IPS-18c (cell line): ENCODE results near the gene UGT1A8.
"Not testable (repeated sequence)": the region's sequence is repeated elsewhere in the genome, so short reads cannot be mapped to it uniquely, and the experiment has no call there.

Experiments used
- H3K4me3 ChIP-seq: 2 replicates; pipeline ENCODE4 v1.7.0; 2013; ENCODE audit warnings: low read depth, mild to moderate bottlenecking, low read length, moderate library complexity; ENCODE audit not compliant: insufficient read depth
- H3K9me3 ChIP-seq: one replicate; pipeline ENCODE4 v1.6.1; 2013; ENCODE audit warnings: mild to moderate bottlenecking, low read length, moderate library complexity; ENCODE audit not compliant: control insufficient read depth, insufficient read depth

The UGT1A8 gene

DNA sequence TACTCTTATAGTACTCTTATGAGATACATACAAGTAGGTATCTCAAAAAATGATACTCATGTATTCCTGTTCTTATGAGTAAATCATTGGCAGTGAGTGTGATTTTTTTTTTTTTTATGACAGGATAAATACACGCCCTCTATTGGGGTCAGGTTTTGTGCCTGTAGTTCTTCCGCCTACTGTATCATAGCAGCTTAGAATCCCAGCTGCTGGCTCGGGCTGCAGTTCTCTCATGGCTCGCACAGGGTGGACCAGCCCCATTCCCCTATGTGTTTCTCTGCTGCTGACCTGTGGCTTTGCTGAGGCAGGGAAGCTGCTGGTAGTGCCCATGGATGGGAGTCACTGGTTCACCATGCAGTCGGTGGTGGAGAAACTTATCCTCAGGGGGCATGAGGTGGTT, at the start of gene UGT1A8:
TSS of gene UGT1A8 (plus strand) at position 158 of the 400 bp plus-strand sequence. CDS start at position 233, 75 bp downstream.
- H3K9me3 ChIP-seq, H3K4me3 ChIP-seq: not testable (repeated sequence)

DNA sequence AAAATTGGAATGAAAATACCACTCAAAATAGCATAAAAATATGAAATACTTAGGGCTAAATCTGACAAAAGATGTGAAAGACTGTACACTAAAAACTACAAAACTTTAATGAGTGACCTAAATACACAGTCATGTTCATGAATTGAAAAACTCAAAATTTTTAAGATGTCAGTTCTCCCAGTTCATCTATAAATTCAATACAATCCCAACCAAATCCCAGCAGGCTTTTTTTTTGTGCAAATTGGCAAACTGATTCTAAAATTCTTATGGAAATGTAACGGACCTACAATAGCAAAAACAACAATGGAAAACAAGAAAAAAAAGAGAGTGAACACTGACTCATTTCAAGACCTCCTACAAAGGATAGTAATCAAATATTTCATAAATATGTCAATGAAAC, 46.4 kb upstream of the UGT1A8 start:
- no peak overlapping the region for H3K4me3 ChIP-seq
- peaks cover 3% of the 10 kb centered on the region for H3K9me3 ChIP-seq

DNA sequence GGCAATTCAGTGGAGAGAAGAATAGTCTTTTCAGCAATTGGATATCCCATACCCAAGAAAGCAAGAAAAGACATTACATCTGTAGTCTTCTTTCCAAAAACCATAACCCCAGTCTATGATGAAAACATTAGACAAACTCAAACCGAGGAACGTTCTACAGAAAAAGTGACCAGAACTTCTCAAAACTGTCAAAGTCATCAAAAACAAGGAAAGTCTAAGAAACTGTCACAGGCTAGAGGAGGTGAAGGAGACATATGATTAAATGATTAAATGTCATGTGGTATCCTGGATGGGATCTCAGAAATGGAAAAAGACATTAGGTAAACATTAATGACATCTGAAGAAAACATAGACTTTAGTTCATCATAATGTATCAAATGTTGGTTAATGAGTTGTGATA, 46.0 kb upstream of the UGT1A8 start:
- Histone ChIP-seq H3K9me3 (peaks cover 5% of the 10 kb centered on the region), H3K4me3 (no peak overlapping the region)

DNA sequence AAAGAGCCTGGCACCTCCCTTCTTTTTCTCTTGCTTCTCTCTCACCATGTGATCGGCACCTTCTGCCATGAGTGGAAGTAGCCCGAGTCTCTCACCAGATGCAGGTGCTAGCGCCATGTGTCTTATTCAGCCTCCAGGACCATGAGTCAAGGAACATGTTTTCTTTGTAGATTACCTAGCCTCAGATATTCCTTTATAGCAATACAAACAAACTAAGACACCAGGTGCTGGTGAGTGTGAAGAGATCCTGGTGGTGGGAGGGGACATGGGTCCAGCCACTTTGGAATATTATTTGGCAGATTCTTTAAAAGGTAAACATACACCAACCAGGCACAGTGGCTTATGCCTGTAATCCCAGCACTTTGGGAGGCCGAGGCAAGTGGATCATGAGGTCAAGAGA, 45.0 kb upstream of the UGT1A8 start:
- peaks cover 5% of the 10 kb centered on the region for H3K9me3 ChIP-seq

DNA sequence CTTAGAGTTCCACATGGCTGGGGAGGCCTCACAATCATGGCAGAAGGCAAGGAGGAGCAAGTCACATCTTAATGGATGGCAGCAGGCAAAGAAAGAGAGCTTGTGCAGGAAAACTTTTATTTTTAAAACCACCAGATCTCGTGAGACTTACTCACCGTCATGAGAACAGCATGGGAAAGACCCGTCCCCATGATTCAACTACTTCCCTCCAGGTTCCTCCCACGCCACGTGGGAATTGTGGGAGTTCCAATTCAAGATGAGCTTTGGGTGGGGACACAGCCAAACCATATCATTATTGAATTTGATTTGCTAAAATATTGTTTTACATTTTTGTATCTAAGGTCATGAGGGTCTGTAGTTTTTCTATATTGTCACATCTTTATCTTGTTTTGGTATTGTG, 40.1 kb upstream of the UGT1A8 start:
- not testable (repeated sequence) for H3K9me3 ChIP-seq, H3K4me3 ChIP-seq

More for the DNA sequence above, 45.0 kb upstream of the UGT1A8 start:
- H3K4me3 ChIP-seq: no peak overlapping the region

DNA sequence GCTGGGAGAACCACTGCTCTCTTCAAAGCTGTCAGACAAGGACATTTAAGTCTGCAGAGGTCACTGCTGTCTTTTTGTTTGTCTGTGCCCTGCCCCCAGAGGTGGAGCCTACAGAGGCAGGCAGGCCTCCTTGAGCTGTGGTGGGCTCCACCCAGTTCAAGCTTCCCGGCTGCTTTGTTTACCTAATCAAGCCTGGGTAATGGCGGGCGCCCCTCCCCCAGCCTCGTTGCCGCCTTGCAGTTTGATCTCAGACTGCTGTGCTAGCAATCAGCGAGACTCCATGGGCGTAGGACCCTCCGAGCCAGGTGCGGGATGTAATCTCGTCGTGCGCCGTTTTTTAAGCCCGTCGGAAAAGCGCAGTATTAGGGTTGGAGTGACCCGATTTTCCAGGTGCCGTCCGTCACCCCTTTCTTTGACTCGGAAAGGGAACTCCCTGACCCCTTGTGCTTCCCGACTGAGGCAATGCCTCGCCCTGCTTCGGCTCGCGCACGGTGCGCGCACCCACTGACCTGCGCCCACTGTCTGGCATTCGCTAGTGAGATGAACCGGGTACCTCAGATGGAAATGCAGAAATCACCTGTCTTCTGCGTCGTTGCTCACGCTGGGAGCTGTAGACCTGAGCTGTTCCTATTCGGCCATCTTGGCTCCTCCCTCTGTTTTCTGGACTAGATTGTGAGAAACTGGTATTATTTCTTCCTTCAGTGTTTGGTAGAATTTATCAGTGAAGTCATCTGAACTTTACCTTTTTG, 34.0 kb upstream of the UGT1A8 start:
- H3K4me3 ChIP-seq, H3K9me3 ChIP-seq: not testable (repeated sequence)

DNA sequence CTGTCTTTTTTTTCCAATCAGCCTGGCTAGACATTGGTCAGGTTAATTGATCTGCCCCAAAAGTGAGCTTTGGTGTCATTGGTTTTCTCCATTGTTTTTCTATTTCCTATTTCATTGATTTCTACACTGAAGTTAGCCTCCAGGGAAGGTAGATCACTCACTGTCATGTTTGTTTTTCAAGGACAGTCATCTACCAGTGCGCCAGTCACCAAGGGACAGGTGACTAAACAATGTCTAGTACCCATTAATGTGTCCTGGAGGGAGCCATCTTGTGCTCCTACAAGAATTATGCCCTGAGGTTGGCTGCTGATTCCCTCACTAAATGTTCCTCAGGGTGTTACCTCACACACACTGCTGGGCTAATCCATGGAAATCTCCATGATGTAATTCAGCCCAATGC, 33.2 kb upstream of the UGT1A8 start:
- Histone ChIP-seq H3K4me3 (no peak overlapping the region), H3K9me3 (peaks cover 2% of the 10 kb centered on the region)

DNA sequence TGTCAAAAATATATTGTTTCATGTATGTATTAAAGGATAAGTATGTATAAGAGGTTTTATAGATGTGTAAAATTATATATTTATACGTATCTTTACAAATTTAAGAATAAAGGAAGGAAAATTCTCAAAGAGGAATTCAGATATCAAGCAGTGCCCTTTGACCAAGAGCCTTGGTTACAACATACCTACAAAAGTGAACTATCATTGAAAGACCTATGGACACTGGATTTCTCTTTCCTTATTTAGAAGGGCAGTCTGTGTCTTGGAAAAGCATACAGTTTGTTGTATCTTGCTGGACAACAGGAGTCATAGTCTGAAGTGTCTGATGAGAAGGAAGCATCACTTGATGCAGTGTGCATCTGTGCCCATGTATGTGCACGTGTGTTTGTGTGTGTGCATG, 29.0 kb upstream of the UGT1A8 start:
- H3K4me3 ChIP-seq: no peak overlapping the region
- peaks cover 4% of the 10 kb centered on the region for H3K9me3 ChIP-seq

DNA sequence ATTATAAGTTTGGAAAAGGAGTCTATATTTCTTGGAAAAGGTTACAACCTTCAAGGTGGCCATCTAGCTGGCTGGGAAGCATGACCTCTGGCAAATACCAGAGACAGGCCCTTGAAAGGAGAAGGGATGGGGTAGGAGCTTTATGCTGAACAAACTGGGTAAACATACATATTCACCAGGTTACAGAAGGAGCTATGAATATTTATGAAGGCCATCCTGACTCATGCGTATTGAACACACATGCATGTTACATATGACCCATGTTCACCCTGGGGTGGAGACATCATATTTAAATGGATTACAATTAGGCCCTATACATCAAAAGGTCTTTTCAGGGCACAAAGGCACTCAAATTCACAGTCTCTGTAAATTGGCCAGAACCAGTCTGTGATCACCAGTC, 24.7 kb upstream of the UGT1A8 start:
- H3K9me3 ChIP-seq: peaks cover 12% of the 10 kb centered on the region
- H3K4me3 ChIP-seq: not testable (repeated sequence)

DNA sequence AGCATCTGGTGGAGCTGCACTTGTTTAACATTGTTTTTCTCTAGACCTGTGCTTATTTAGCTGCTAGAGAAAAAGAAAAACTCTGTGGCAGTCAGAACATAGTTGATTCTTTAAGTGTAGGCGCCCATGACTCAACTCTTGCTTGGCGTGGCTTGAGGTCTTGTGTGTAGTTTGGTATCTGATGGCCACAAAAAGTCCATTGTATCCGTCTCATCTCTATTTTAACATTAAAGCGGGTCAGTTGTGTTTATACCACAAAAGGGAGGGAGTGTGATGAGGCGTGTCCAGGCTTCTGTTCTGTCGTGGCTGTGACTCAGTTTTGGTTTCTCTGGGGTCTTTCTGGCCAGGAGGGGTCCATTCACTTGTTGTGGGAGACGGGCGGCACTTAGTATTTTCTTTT, 24.2 kb upstream of the UGT1A8 start:
- peaks cover 12% of the 10 kb centered on the region for H3K9me3 ChIP-seq
- H3K4me3 ChIP-seq: no peak overlapping the region

DNA sequence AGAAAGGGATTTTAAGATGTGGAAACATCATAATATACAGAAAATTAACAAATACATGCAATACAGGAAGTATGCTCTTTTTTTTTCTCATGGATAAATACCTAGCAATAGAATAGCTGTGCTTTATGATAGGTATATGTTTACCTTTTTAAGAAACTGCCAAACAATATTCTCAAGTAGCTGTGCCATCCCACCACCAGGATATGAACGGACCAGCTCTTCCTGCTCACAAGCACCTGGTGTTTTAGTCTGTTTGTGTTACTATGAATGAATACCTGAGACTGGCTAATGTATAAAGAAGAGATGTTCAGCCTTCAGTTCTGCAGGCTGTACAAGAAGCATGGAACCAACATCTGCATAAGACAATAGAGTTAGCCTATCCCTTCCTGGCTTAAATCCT, 19.9 kb upstream of the UGT1A8 start:
- Histone ChIP-seq H3K4me3 (no peak overlapping the region), H3K9me3 (peaks cover 9% of the 10 kb centered on the region)

DNA sequence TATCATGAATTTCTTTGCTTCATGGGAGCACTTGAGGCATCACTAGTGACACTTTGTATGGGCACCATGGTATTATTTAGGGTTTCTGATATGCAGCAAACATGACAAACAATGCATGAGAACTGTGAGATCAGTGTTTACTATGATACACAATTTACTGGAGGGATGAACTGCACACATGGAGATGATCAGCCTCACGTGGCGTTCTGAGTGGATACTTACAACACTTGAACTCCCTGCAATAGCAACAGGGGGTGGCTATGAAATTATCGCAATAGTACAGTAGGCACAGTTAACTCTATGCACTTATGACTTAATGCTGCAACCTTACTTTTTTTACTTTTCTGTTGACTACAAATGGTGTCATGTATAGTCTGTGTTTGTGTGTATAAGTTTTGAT, 18.5 kb upstream of the UGT1A8 start:
- Histone ChIP-seq H3K9me3 (peaks cover 9% of the 10 kb centered on the region), H3K4me3 (no peak overlapping the region)

DNA sequence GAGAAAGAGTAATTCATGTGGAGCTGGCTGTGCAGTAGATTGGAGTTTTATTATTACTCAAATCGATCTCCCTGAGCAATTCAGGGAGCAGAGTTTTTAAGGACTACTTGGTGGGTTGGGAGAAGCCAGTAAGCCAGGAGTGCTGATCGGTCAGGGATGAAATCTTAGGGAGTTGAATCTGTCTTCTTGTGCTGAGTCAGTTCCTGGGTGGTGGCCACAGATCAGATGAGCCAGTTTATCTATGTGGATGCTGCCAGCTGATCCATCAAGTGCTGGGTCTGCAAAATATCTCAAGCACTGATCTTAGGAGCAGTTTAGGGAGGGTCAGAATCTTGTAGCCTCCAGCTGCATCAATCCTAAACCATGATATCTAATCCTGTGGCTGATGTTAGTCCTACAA, 17.0 kb upstream of the UGT1A8 start:
- Histone ChIP-seq H3K9me3 (peaks cover 4% of the 10 kb centered on the region), H3K4me3 (no peak overlapping the region)

DNA sequence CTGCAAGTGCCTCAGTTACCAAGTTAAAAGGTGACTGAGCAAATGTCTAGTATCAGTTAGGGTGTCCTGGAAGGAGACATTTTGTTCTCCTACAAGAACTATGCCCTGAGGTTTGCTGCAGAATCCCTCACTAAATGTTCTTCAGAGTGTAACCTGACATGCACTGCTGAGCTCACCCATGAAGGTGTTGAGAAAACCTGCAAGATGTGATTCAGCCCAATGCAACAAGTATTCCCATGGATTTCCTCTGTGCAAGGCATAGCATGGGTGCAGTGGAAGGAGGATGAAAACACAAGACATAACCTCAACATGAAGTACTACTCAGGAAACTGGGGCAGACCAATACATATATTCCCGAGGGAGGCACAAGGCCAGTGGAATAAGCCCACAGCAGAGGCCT, 15.4 kb upstream of the UGT1A8 start:
- Histone ChIP-seq H3K4me3 (no peak overlapping the region), H3K9me3 (no peaks in the 10 kb centered on the region)

DNA sequence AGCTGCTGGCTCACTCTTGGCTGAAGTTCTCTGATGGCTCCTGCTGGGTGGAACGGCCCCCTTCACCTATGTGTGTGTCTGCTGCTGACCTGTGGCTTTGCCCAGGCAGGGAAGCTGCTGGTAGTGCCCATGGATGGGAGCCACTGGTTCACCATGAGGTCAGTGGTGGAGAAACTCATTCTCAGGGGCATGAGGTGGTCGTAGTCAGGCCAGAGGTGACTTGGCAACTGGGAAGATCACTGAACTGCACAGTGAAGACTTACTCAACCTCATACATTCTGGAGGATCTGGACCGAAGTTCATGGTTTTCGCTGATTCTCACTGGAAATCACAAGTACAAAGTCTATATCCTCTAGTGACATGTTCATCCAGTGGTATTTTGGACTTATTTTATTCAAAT, 13.9 kb upstream of the UGT1A8 start:
- Histone ChIP-seq H3K4me3 (no peak overlapping the region), H3K9me3 (no peaks in the 10 kb centered on the region)

DNA sequence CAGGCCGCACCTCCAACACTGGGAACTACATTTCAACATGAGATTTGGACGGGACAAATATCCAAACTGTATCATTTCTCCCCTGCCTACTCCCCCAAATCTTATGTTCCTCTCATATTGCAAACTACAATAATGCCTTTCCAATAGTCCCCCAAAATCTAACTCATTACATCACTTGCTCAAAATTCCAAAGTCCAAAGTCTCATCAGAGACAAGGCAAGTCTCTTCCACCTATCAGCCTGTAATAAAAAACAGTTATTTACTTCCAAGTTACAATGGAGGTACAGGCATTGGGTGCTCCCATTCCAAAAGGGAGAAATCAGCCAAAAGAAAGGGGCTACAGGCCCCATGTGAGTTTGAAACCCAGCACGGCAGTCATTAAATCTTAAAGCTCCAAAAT, 12.6 kb upstream of the UGT1A8 start:
- Histone ChIP-seq H3K9me3 (no peaks in the 10 kb centered on the region), H3K4me3 (no peak overlapping the region)

DNA sequence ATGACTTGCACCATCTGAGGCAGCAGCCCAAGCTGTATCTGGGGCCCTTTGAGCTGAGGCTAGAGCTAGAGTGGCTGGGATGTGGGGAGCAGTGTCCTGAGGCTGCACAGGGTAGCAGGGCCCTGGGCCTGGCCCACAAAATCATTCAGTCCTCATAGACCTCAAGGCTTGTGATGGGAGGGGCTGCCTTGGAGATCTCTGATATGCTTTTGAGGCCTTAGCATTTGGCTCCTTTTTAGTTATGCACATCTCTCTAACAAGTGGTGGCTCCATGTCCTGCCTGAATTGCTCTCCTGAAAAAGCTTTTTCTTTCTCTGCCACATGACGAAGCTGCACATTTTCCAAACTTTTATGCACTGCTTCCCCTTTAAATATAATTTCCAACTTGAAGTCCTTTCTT, 11.8 kb upstream of the UGT1A8 start:
- H3K9me3 ChIP-seq: no peaks in the 10 kb centered on the region
- H3K4me3 ChIP-seq: no peak overlapping the region

DNA sequence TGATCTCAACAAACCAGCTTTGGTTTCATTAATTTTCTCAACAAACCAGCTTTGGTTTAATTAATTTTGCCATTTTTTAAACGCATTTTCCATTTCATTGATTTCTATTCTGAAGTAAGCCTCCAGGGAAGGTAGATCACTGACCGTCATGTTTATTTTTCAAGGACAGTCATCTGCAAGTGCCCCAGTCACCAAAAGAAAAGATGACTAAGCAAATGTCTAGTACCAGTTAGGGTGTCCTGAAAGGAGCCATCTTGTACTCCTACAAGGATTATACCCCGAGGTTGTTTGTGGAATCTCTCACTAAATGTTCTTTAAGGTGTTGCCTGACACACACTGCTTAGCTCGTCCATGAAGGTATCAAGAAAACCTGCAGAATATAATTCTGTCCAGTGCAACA, 6.1 kb upstream of the UGT1A8 start:
- no peak overlapping the region for H3K4me3 ChIP-seq
- no peaks in the 10 kb centered on the region for H3K9me3 ChIP-seq

DNA sequence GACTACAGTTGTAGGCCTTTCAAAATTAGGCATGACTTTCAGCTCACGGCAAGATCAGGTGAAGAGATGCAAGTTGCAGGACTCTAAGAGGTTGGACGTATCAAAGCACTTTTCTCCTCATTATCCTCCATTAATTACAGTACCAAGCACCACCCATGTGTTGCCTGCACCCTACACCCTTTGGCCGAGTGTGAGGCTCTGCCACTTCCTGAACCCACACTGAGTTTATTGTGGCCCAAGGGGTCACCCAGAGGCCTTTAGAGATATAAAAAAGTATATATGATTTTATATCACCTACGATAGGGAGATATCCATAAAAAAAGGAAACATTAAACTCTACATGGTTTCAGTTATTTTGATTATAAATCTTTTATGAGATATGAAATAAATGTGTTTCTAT, 2.8 kb downstream of the UGT1A8 start:
- no peaks in the 10 kb centered on the region for H3K9me3 ChIP-seq
- H3K4me3 ChIP-seq: no peak overlapping the region
